MG63 (cell line): Measurements from ENCODE around the gene AZGP1. TPM values are rescaled to one million over a fixed set of nuclear protein-coding genes. Genes with fewer than 3 reads are reported as not detected.
"Not testable (repeated sequence)": the region's sequence is repeated elsewhere in the genome, so short reads cannot be mapped to it uniquely, and the experiment has no call there.

Source experiments
- DNase-seq: peaks from one replicate; pipeline ENCODE4 v3.0.0-alpha.2; 2020
- H3K27me3 ChIP-seq: fragments of 250-450 bp; sonication (Bioruptor Pico); 2 replicates; pipeline ENCODE4 v1.5.1; 2020; ENCODE audit warnings: mild to moderate bottlenecking, moderate library complexity
- H3K36me3 ChIP-seq: fragments of 250-450 bp; sonication (Bioruptor Pico); 2 replicates; pipeline ENCODE4 v1.5.1; 2020; ENCODE audit warnings: mild to moderate bottlenecking, moderate library complexity
- H3K4me3 ChIP-seq: fragments of 250-450 bp; sonication (Bioruptor Pico); 2 replicates; pipeline ENCODE4 v1.5.1; 2020; ENCODE audit warnings: mild to moderate bottlenecking, moderate library complexity
- H3K9me3 ChIP-seq: fragments of 250-450 bp; sonication (Bioruptor Pico); 2 replicates; pipeline ENCODE4 v1.5.1; 2020; ENCODE audit warnings: mild to moderate bottlenecking, moderate library complexity
- total RNA-seq: library from RNA; depleted of rRNA; stranded (reverse); fragments of >200 nt; shearing (Covaris generic); gene quantifications from 2 replicates; pipeline ENCODE4 v1.2.3, GENCODE V29; 2014; ENCODE audit warnings: low replicate concordance

AZGP1 gene
- total RNA-seq, 1 experiment from 2014 or later = not detected

- H3K27me3 ChIP-seq = no peaks in the 10 kb centered on the region
- H3K9me3 ChIP-seq = no peaks in the 10 kb centered on the region
- DNase-seq = no peak
- H3K4me3 ChIP-seq = no peak overlapping the region
- no peaks in the 10 kb centered on the region for H3K36me3 ChIP-seq
Observed at GRCh38 chr7:100008525-100008924, 32.7 kb upstream of the AZGP1 start.

GRCh38 chr7:100007887-100008286, 32.1 kb upstream of the AZGP1 start:
- H3K27me3 ChIP-seq = no peaks in the 10 kb centered on the region
- no peaks in the 10 kb centered on the region for H3K36me3 ChIP-seq
- no peak overlapping the region for H3K4me3 ChIP-seq
- H3K9me3 ChIP-seq = no peaks in the 10 kb centered on the region
- no peak for DNase-seq

GRCh38 chr7:100003711-100004661, 28.2 kb upstream of the AZGP1 start:
- DNase-seq = no peak
- no peaks in the 10 kb centered on the region for H3K27me3 ChIP-seq
- H3K36me3 ChIP-seq = no peaks in the 10 kb centered on the region
- H3K4me3 ChIP-seq = no peak overlapping the region
- no peaks in the 10 kb centered on the region for H3K9me3 ChIP-seq

GRCh38 chr7:100000239-100000638, 24.4 kb upstream of the AZGP1 start:
- H3K27me3 ChIP-seq = no peaks in the 10 kb centered on the region
- no peaks in the 10 kb centered on the region for H3K9me3 ChIP-seq
- no peak for DNase-seq
- no peak overlapping the region for H3K4me3 ChIP-seq
- no peaks in the 10 kb centered on the region for H3K36me3 ChIP-seq

GRCh38 chr7:99997545-99998137, 21.8 kb upstream of the AZGP1 start:
- H3K4me3 ChIP-seq = no peak overlapping the region

GRCh38 chr7:99996755-99997544, 21.1 kb upstream of the AZGP1 start:
- Histone ChIP-seq H3K9me3 (no peaks in the 10 kb centered on the region), H3K27me3 (no peaks in the 10 kb centered on the region), H3K36me3 (no peaks in the 10 kb centered on the region), H3K4me3 (no peak overlapping the region)
- no peak for DNase-seq

More at GRCh38 chr7:99997545-99998137, 21.8 kb upstream of the AZGP1 start:
- Histone ChIP-seq H3K36me3 (no peaks in the 10 kb centered on the region), H3K9me3 (no peaks in the 10 kb centered on the region), H3K27me3 (no peaks in the 10 kb centered on the region)
- no peak for DNase-seq

GRCh38 chr7:99994819-99995218, 19.0 kb upstream of the AZGP1 start:
- Histone ChIP-seq H3K27me3 (no peaks in the 10 kb centered on the region), H3K4me3 (no peak overlapping the region)

GRCh38 chr7:99992330-99993038, 16.7 kb upstream of the AZGP1 start:
- H3K9me3 ChIP-seq = no peaks in the 10 kb centered on the region
- no peak for DNase-seq
- H3K4me3 ChIP-seq = no peak overlapping the region
- H3K36me3 ChIP-seq = no peaks in the 10 kb centered on the region
- no peaks in the 10 kb centered on the region for H3K27me3 ChIP-seq

More at GRCh38 chr7:99994819-99995218, 19.0 kb upstream of the AZGP1 start:
- no peaks in the 10 kb centered on the region for H3K9me3 ChIP-seq
- no peak for DNase-seq
- no peaks in the 10 kb centered on the region for H3K36me3 ChIP-seq

GRCh38 chr7:99991543-99991942, 15.7 kb upstream of the AZGP1 start:
- not testable (repeated sequence) for H3K9me3 ChIP-seq, H3K4me3 ChIP-seq, H3K36me3 ChIP-seq, H3K27me3 ChIP-seq, DNase-seq

- Histone ChIP-seq H3K36me3 (no peaks in the 10 kb centered on the region), H3K4me3 (no peak overlapping the region), H3K9me3 (no peaks in the 10 kb centered on the region), H3K27me3 (no peaks in the 10 kb centered on the region)
- DNase-seq = no peak
Observed at GRCh38 chr7:99990460-99990852, 14.6 kb upstream of the AZGP1 start.

- DNase-seq = no peak
- H3K27me3 ChIP-seq = no peaks in the 10 kb centered on the region
Observed at GRCh38 chr7:99987846-99988245, 12.0 kb upstream of the AZGP1 start.

GRCh38 chr7:99987306-99987705, 11.5 kb upstream of the AZGP1 start:
- H3K9me3 ChIP-seq, H3K4me3 ChIP-seq, H3K36me3 ChIP-seq, H3K27me3 ChIP-seq, DNase-seq: not testable (repeated sequence)

More at GRCh38 chr7:99987846-99988245, 12.0 kb upstream of the AZGP1 start:
- Histone ChIP-seq H3K4me3 (no peak overlapping the region), H3K9me3 (no peaks in the 10 kb centered on the region), H3K36me3 (no peaks in the 10 kb centered on the region)

GRCh38 chr7:99984593-99984992, 8.8 kb upstream of the AZGP1 start:
- H3K9me3 ChIP-seq = no peaks in the 10 kb centered on the region
- H3K4me3 ChIP-seq = no peak overlapping the region
- no peaks in the 10 kb centered on the region for H3K27me3 ChIP-seq
- no peak for DNase-seq
- no peaks in the 10 kb centered on the region for H3K36me3 ChIP-seq

- not testable (repeated sequence) for H3K36me3 ChIP-seq, H3K4me3 ChIP-seq, H3K27me3 ChIP-seq, H3K9me3 ChIP-seq, DNase-seq
Observed at GRCh38 chr7:99981066-99981465, 5.2 kb upstream of the AZGP1 start.

- DNase-seq, H3K4me3 ChIP-seq, H3K9me3 ChIP-seq, H3K27me3 ChIP-seq, H3K36me3 ChIP-seq: not testable (repeated sequence)
Observed at GRCh38 chr7:99980448-99980872, 4.6 kb upstream of the AZGP1 start.

- H3K27me3 ChIP-seq, DNase-seq, H3K4me3 ChIP-seq, H3K9me3 ChIP-seq, H3K36me3 ChIP-seq: not testable (repeated sequence)
Observed at GRCh38 chr7:99979814-99980225, 4.0 kb upstream of the AZGP1 start.
